Gastroesophageal sphincter (tissue), 3 donors: Measurements from ENCODE around the gene DGLUCY.

ENCODE experiments used
- POLR2A ChIP-seq, 2 donors: fragments of 450-650 bp; IDR thresholded peaks; one replicate each; pipeline ENCODE4 v1.6.1; 2017; ENCODE audit warnings: antibody characterized with exemption in 2 of 2, mild to moderate bottlenecking in 2 of 2, moderate library complexity in 1 of 2
- TF ChIP-seq, protein P1 (sequence below), 4 experiments: fragments of 200-600 bp in 2 of 4; fragments of 450-650 bp in 2 of 4; sonication (generic) in 1 of 4; IDR thresholded peaks; one replicate each; pipeline ENCODE4 v1.5.1; 2017 to 2019; ENCODE audit warnings: antibody characterized with exemption in 4 of 4, mild to moderate bottlenecking in 2 of 4, moderate library complexity in 2 of 4

GRCh38 chr14:91084516-91084915 lies 29.4 kb upstream of the DGLUCY start:
- TF ChIP-seq, protein P1, sequence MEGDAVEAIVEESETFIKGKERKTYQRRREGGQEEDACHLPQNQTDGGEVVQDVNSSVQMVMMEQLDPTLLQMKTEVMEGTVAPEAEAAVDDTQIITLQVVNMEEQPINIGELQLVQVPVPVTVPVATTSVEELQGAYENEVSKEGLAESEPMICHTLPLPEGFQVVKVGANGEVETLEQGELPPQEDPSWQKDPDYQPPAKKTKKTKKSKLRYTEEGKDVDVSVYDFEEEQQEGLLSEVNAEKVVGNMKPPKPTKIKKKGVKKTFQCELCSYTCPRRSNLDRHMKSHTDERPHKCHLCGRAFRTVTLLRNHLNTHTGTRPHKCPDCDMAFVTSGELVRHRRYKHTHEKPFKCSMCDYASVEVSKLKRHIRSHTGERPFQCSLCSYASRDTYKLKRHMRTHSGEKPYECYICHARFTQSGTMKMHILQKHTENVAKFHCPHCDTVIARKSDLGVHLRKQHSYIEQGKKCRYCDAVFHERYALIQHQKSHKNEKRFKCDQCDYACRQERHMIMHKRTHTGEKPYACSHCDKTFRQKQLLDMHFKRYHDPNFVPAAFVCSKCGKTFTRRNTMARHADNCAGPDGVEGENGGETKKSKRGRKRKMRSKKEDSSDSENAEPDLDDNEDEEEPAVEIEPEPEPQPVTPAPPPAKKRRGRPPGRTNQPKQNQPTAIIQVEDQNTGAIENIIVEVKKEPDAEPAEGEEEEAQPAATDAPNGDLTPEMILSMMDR (IDR thresholded peaks at IDR 0.05): no peak
- no peak for TF ChIP-seq POLR2A (IDR thresholded peaks at IDR 0.05)
